ENCODE results near the gene NCKAP5.

DNA sequence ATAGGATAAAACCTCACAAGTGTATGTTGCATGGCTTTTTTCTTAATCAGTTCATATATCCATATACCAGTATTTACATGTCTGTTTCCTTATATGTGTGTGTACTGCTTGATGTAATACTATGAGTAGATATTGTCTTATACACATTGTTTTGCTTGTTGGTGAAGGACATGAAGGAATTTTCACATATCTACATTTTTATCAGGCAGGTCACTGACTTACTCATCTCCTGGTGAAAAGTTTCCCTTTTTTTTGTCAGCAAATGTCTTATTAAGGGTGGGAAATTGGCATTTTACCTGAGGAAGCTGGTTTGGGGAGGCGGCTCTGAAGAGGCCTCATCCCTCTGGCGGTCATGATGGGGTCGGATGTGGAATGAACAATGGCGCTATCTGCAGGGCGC is 836.8 kb downstream of the NCKAP5 start:
- no peak for TF ChIP-seq CEBPB (IDR thresholded peaks at IDR 0.05)
- no peak for TF ChIP-seq FOXM1 (IDR thresholded peaks at IDR 0.05; ENCODE audit: borderline replicate concordance, low read depth)
- no peak for TF ChIP-seq RAD21 (IDR thresholded peaks at IDR 0.05; ENCODE audit: low read depth)
